HEK293 (cell line): ENCODE results near the gene SNAPC2.

Source experiments
- IKZF3 ChIP-seq: fragments of 450-650 bp; IDR thresholded peaks from 2 replicates; pipeline ENCODE4 v1.5.0; 2018; ENCODE audit warnings: missing biosample characterization, mild to moderate bottlenecking, missing genetic modification characterization, moderate library complexity
- KLF16 ChIP-seq: fragments of 450-650 bp; formaldehyde crosslinking; IDR thresholded peaks from 2 replicates; pipeline ENCODE4 v1.5.1; 2017; ENCODE audit warnings: missing biosample characterization, missing genetic modification characterization
- PBX3 ChIP-seq: sonication (generic); formaldehyde crosslinking; IDR thresholded peaks from 2 replicates; pipeline ENCODE4 v1.8.1; 2022; ENCODE audit warnings: mild to moderate bottlenecking, moderate library complexity, missing genetic modification reagents
- REST ChIP-seq: fragments of 450-650 bp; formaldehyde crosslinking; IDR thresholded peaks from 2 replicates; pipeline ENCODE4 v1.5.1; 2016; ENCODE audit warnings: missing biosample characterization, missing genetic modification characterization
- ZBTB26 ChIP-seq: fragments of 450-650 bp; formaldehyde crosslinking; optimal IDR thresholded peaks from 2 replicates; pipeline ENCODE3; 2016; ENCODE audit warnings: missing biosample characterization, mild to moderate bottlenecking, missing genetic modification characterization
- ZNF274 ChIP-seq, 2 experiments: fragments of 200-500 bp in 1 of 2; fragments of 450-650 bp in 1 of 2; sonication (Bioruptor generic) in 1 of 2; formaldehyde crosslinking in 1 of 2; IDR thresholded peaks; 2 replicates each; pipeline versions ENCODE4 v1.5.1 to v1.6.1; 2014 to 2016; ENCODE audit warnings: borderline replicate concordance in 1 of 2, inconsistent platforms in 1 of 2, low read length in 1 of 2, missing biosample characterization in 1 of 2, missing genetic modification characterization in 1 of 2
- ZNF707 ChIP-seq: fragments of 450-650 bp; formaldehyde crosslinking; IDR thresholded peaks from 2 replicates; pipeline ENCODE4 v1.5.1; 2016; ENCODE audit warnings: missing biosample characterization, missing genetic modification characterization
- ZNF792 ChIP-seq: fragments of 450-650 bp; formaldehyde crosslinking; IDR thresholded peaks from 2 replicates; pipeline ENCODE4 v1.5.1; 2016; ENCODE audit warnings: missing biosample characterization, missing genetic modification characterization
- ZNF843 ChIP-seq: fragments of 450-650 bp; formaldehyde crosslinking; IDR thresholded peaks from 2 replicates; pipeline ENCODE4 v1.5.1; 2016; ENCODE audit warnings: missing biosample characterization, missing genetic modification characterization
- ZSCAN5A ChIP-seq: fragments of 450-650 bp; formaldehyde crosslinking; IDR thresholded peaks from 2 replicates; pipeline ENCODE4 v1.5.1; 2016; ENCODE audit warnings: missing biosample characterization, missing genetic modification characterization
- TF ChIP-seq, protein P1 (sequence below): fragments of 450-650 bp; formaldehyde crosslinking; IDR thresholded peaks from 2 replicates; pipeline ENCODE4 v1.5.1; 2016; ENCODE audit warnings: missing biosample characterization, missing genetic modification characterization
- TF ChIP-seq, protein P2 (sequence below): IDR thresholded peaks from 2 replicates; pipeline ENCODE4 v1.6.1; 2011; ENCODE audit warnings: mild to moderate bottlenecking, low read depth, low read length, borderline replicate concordance

DNA sequence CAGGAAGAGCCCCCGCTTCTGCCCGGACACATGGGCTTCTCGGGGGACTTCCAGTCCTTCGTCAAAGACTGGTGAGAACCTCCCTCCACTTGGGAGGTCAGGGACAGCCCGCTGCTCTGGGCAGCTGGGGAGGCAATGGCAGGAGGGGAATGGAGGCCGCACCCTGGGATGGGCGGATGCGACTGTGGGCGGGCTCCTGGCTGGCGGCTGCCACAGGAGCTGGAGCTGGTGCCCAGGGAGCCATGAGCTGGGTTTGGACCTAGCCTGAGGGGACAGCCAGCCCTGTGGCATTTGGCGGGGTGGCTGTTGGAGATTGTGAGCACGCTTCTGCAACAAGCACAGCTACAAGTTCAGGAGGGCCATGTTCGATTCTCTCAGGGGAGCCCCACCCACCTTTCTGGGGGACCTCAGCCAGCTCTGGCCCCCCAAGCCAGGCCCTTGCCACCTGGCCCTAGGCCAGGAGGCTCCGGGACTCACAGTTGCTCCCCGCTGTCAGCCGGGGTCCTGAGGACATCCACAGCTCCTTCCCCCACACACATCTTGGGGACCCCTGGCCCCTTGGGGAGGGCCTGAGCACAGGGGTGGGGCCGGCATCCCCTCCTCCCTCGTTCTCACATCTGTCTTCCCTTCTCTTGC is 8.5 kb upstream of the SNAPC2 start:
- no peak for TF ChIP-seq ZNF792 (tag by site-specific recombination)
- TF ChIP-seq, protein P1, sequence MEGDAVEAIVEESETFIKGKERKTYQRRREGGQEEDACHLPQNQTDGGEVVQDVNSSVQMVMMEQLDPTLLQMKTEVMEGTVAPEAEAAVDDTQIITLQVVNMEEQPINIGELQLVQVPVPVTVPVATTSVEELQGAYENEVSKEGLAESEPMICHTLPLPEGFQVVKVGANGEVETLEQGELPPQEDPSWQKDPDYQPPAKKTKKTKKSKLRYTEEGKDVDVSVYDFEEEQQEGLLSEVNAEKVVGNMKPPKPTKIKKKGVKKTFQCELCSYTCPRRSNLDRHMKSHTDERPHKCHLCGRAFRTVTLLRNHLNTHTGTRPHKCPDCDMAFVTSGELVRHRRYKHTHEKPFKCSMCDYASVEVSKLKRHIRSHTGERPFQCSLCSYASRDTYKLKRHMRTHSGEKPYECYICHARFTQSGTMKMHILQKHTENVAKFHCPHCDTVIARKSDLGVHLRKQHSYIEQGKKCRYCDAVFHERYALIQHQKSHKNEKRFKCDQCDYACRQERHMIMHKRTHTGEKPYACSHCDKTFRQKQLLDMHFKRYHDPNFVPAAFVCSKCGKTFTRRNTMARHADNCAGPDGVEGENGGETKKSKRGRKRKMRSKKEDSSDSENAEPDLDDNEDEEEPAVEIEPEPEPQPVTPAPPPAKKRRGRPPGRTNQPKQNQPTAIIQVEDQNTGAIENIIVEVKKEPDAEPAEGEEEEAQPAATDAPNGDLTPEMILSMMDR (tag by site-specific recombination): no peak
- TF ChIP-seq ZBTB26 (tag by site-specific recombination): no peak
- no peak for TF ChIP-seq ZNF274 (IDR thresholded peaks at IDR 0.05; ENCODE audit: low read length)
- no peak for TF ChIP-seq ZNF274 (tag by site-specific recombination; IDR thresholded peaks at IDR 0.05; ENCODE audit: borderline replicate concordance)
- TF ChIP-seq ZNF843 (tag by site-specific recombination): no peak
- no peak for TF ChIP-seq ZSCAN5A (tag by site-specific recombination)
- TF ChIP-seq REST (tag by site-specific recombination): no peak
- TF ChIP-seq KLF16 (tag by site-specific recombination): no peak
- no peak for TF ChIP-seq ZNF707 (tag by site-specific recombination)
- TF ChIP-seq, protein P2, sequence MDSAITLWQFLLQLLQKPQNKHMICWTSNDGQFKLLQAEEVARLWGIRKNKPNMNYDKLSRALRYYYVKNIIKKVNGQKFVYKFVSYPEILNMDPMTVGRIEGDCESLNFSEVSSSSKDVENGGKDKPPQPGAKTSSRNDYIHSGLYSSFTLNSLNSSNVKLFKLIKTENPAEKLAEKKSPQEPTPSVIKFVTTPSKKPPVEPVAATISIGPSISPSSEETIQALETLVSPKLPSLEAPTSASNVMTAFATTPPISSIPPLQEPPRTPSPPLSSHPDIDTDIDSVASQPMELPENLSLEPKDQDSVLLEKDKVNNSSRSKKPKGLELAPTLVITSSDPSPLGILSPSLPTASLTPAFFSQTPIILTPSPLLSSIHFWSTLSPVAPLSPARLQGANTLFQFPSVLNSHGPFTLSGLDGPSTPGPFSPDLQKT: no peak
- no peak for TF ChIP-seq IKZF3
- TF ChIP-seq PBX3 (CRISPR knock-in tag): no peak
